Skeletal muscle satellite cell (primary cell): ENCODE measurements around the gene TMEM72.

Source experiments
- H3K27me3 ChIP-seq: 2 replicates; pipeline ENCODE4 v1.7.0; 2013; ENCODE audit warnings: low read length; ENCODE audit not compliant: control insufficient read depth, insufficient read depth
- H3K36me3 ChIP-seq: 2 replicates; pipeline ENCODE4 v1.7.0; 2013; ENCODE audit warnings: mild to moderate bottlenecking, control low read depth, low read length; ENCODE audit not compliant: insufficient read depth
- H3K4me1 ChIP-seq: 2 replicates; pipeline ENCODE4 v1.7.0; 2013; ENCODE audit warnings: low read length; ENCODE audit not compliant: control insufficient read depth, insufficient read depth
- H3K4me2 ChIP-seq: 2 replicates; pipeline ENCODE4 v1.7.0; 2013; ENCODE audit warnings: mild to moderate bottlenecking, low read length
- H3K4me3 ChIP-seq: 2 replicates; pipeline ENCODE4 v1.7.0; 2013; ENCODE audit warnings: low read length
- H3K9ac ChIP-seq: 2 replicates; pipeline ENCODE4 v1.7.0; 2013; ENCODE audit warnings: mild to moderate bottlenecking, low read depth, low read length, moderate library complexity
- H3K9me3 ChIP-seq: replicated peaks from 2 replicates; pipeline ENCODE4 v1.7.0; 2013; ENCODE audit warnings: mild to moderate bottlenecking, control low read depth, low read length

TMEM72 gene

GRCh38 chr10:44960088-44960460 is 48.9 kb downstream of the TMEM72 start:
- Histone ChIP-seq H3K4me3 (peak overlapping the region; percentile 97), H3K9me3 (no peaks in the 10 kb centered on the region), H3K9ac (peak overlapping the region; percentile 61), H3K4me1 (peaks cover 51% of the 10 kb centered on the region), H3K27me3 (no peaks in the 10 kb centered on the region), H3K4me2 (peak overlapping the region; percentile 89), H3K36me3 (peaks cover 4% of the 10 kb centered on the region)

DNA sequence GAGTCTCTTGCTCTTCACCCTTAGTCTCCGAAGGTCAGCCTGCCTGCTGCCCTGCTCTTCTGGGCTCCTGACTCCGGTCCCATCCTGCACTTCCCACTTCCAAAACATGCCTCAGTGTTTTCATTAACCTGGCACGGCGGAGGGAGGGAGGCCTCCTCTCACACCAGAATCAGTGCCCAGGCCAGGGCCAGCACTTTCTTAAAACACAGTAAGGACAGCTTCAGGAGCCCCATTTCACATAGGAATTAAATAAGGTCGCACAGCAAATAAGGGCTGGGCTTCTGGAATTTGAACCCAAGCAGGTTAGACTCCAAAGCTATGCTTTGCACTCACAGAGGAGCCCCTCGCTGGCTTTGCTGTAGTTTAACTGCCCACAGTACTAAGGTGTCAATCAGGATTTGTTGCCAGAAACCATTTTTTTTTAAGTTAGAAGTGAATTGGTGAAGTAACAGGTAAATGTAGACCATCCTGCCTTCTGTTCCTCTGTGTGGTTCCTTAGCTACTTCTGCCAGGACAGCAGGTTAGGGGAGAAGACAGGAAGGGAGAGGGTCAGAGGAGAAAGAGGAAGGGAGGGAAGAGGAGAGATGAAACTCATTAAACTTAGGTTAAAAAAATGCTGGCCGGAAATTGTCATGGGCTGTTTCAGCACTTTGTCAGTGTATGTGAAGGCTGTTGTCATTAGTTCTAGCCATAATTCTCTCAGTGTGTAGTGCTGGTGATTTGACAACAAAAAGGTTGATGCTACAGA is 49.5 kb downstream of the TMEM72 start:
- peaks cover 51% of the 10 kb centered on the region for H3K4me1 ChIP-seq
- peak overlapping the region; percentile 61 for H3K9ac ChIP-seq
- H3K9me3 ChIP-seq: no peaks in the 10 kb centered on the region
- no peaks in the 10 kb centered on the region for H3K27me3 ChIP-seq
- H3K36me3 ChIP-seq: peaks cover 4% of the 10 kb centered on the region
- peak overlapping the region; percentile 97 for H3K4me3 ChIP-seq
- peak overlapping the region; percentile 89 for H3K4me2 ChIP-seq

- Histone ChIP-seq H3K9ac (no peak overlapping the region), H3K4me2 (peak overlapping the region; percentile 89), H3K27me3 (no peaks in the 10 kb centered on the region), H3K4me3 (no peak overlapping the region), H3K4me1 (peaks cover 55% of the 10 kb centered on the region), H3K9me3 (no peaks in the 10 kb centered on the region), H3K36me3 (peaks cover 4% of the 10 kb centered on the region)
These were observed 50.1 kb downstream of the TMEM72 start for GRCh38 chr10:44961230-44961571.

- Histone ChIP-seq H3K9ac (no peak overlapping the region), H3K9me3 (no peaks in the 10 kb centered on the region), H3K36me3 (no peaks in the 10 kb centered on the region), H3K27me3 (no peaks in the 10 kb centered on the region), H3K4me3 (no peak overlapping the region), H3K4me1 (peaks cover 64% of the 10 kb centered on the region), H3K4me2 (no peak overlapping the region)
These were observed 51.0 kb downstream of the TMEM72 start for GRCh38 chr10:44961931-44962750.

GRCh38 chr10:44962870-44963738 is 52.0 kb downstream of the TMEM72 start:
- no peaks in the 10 kb centered on the region for H3K36me3 ChIP-seq
- no peaks in the 10 kb centered on the region for H3K27me3 ChIP-seq
- no peaks in the 10 kb centered on the region for H3K9me3 ChIP-seq
- no peak overlapping the region for H3K4me3 ChIP-seq
- peaks cover 68% of the 10 kb centered on the region for H3K4me1 ChIP-seq
- peak overlapping the region; percentile 17 for H3K9ac ChIP-seq
- H3K4me2 ChIP-seq: peak overlapping the region; percentile 38

DNA sequence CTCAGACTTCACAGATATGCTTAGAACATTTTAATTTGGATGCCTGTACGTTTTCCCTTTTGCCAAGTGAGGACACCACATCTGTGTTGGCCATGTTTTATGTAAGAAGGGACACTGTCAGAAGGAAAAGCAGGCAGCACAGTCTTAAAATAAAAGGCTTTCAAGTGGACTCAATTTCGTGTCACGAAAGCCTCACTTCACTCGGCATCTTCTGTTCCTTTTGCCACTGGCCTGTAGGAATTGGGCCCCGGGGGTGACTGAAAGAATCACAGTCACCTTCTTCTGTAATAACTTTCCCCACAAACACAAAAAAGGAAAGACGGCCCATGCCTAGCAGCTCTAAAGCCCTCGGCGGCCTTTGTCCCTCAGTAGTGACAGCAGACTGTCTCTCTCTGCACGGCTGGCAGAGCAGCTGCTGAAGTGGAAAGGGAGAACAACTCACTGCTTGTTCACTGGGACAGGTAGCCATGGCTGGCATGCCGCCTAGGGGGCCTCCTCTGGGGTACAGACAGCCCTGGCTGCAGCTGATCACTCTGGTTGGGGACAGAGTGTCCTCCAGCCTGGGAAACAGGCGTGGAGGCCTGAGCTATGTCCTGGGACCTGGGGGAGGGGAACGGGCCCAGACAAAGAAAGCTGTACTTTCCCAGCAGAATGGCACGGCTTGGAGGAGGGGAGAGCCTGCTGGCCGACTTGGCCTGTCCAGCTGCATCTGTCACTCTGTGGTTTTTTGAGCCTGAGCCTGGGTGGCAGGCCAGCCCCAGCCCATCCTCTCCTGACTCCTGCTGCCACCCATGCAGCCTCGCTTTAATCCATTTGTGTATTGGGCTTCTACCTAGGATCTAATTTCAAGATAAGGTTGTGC is 52.9 kb downstream of the TMEM72 start:
- Histone ChIP-seq H3K4me1 (peaks cover 68% of the 10 kb centered on the region), H3K4me3 (no peak overlapping the region), H3K4me2 (peak overlapping the region; percentile 38), H3K9me3 (no peaks in the 10 kb centered on the region), H3K36me3 (no peaks in the 10 kb centered on the region), H3K27me3 (no peaks in the 10 kb centered on the region), H3K9ac (peak overlapping the region; percentile 17)

- H3K27me3 ChIP-seq: no peaks in the 10 kb centered on the region
- H3K4me3 ChIP-seq: no peak overlapping the region
- no peak overlapping the region for H3K4me2 ChIP-seq
- H3K9ac ChIP-seq: no peak overlapping the region
- H3K36me3 ChIP-seq: no peaks in the 10 kb centered on the region
- H3K4me1 ChIP-seq: peaks cover 63% of the 10 kb centered on the region
- no peaks in the 10 kb centered on the region for H3K9me3 ChIP-seq
These were observed 54.0 kb downstream of the TMEM72 start for GRCh38 chr10:44965104-44965503.

- Histone ChIP-seq H3K4me1 (peaks cover 58% of the 10 kb centered on the region), H3K4me3 (no peak overlapping the region), H3K4me2 (no peak overlapping the region), H3K36me3 (no peaks in the 10 kb centered on the region), H3K9ac (no peak overlapping the region), H3K9me3 (no peaks in the 10 kb centered on the region), H3K27me3 (no peaks in the 10 kb centered on the region)
These were observed 54.5 kb downstream of the TMEM72 start for GRCh38 chr10:44965651-44966097.

DNA sequence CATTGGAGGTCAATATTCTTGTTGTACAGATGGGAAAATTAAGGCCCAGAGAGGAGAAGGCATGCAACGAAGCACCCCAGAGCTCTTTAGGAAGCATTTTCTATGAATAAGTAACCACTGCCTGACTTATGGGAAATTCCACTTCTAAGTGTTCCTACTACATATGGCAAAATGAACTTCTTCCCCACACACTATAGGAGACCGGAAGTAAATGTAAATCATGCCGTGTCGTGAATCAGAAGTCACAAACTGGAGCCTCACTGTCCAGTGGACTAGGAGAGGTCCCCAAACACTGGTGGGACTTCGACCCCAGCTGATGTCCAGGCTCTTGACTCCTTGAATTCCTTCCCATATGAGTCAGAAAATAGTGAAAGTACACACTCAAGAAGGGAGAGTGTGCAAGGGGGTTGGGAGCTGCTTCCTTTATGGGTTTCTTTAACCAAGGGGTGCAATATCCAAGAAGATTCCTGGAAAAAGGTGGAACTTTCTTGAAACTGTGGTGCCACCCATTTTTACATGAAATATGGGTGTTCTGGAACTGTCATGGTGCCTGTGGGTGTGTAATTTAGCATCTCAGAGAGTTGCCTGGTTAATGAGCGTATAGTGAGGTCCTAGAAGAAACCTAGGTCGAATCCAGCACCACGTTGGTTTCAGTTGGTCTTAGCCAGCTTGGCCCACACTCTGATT is 55.1 kb downstream of the TMEM72 start:
- H3K4me3 ChIP-seq: peak overlapping the region; percentile 22

DNA sequence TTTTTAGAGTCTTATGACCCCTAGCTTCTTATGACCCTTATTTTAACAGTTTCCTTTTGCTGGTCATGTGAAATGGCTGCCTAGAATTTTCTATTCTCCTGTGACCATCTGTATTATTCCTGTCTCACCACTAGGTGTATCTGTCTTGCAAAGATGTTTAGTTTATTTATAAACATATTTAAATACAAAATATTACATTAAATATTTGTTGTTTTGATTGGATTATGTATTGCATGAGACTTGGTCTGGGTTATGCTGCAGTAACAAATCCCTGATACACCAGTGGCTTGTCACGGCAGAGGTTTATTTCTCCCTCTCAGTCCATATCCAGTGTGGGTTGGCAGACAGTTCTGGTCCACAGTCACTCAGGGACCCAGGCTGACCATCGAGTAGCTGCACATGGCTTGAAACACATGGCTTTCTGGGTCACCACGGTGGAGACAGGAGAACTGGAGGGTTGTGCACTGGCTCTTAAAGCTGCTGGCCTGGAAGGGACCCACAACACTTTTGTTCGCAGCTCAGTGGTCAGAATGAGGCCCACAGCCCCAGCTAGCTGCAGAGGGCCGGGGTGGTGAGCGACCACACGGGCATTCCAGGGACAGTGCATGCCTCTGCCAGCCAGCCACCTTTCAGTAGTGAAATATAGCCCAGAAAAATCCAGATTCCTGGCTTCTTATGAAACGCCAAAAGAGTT is 55.8 kb downstream of the TMEM72 start:
- Histone ChIP-seq H3K9me3 (no peaks in the 10 kb centered on the region), H3K36me3 (peaks cover 6% of the 10 kb centered on the region), H3K9ac (no peak overlapping the region), H3K27me3 (no peaks in the 10 kb centered on the region), H3K4me1 (peaks cover 52% of the 10 kb centered on the region), H3K4me2 (no peak overlapping the region), H3K4me3 (no peak overlapping the region)

More for the DNA sequence above, 55.1 kb downstream of the TMEM72 start:
- peak overlapping the region; percentile 44 for H3K4me2 ChIP-seq
- H3K36me3 ChIP-seq: no peaks in the 10 kb centered on the region
- no peak overlapping the region for H3K9ac ChIP-seq
- peaks cover 52% of the 10 kb centered on the region for H3K4me1 ChIP-seq
- no peaks in the 10 kb centered on the region for H3K27me3 ChIP-seq
- H3K9me3 ChIP-seq: no peaks in the 10 kb centered on the region
